ENCODE results near the gene RAB11FIP3. TPM values are rescaled to one million over a fixed set of nuclear protein-coding genes. Genes with fewer than 3 reads are reported as not detected.
"Not testable (repeated sequence)": the region's sequence is repeated elsewhere in the genome, so short reads cannot be mapped to it uniquely, and the experiment has no call there.

Gene RAB11FIP3
- polyA plus RNA-seq, 1 of the 3 experiments (the other 2 are of a cell fraction), result 24.8 TPM

- H3K27ac ChIP-seq (ENCODE audit: low read depth in 2 of 2, low read length in 1 of 2), result no peak overlapping the region
- no peaks in the 10 kb centered on the region for H4K20me1 ChIP-seq (ENCODE audit: insufficient read depth)
- no peak overlapping the region for H3K9ac ChIP-seq
- 98% methylated on average over 6 of the region's 7 CpGs for WGBS (ENCODE audit: low lambda C conversion rate)
- peaks cover 3 to 27% of the 10 kb centered on the region in 2 experiments for H3K36me3 ChIP-seq (replicated peaks in 1 of 2; ENCODE audit: control insufficient read depth in 1 of 2, insufficient read depth in 2 of 2, low read length in 1 of 2)
- H3K27me3 ChIP-seq (ENCODE audit: insufficient read depth), result no peaks in the 10 kb centered on the region
- H3K9me3 ChIP-seq, result no peaks in the 10 kb centered on the region
- ChIA-PET CTCF (interaction anchor here (1.8 kb wide), 1 partner anchor 11 kb away, joined by 7 read pairs; no protein-coding TSS in a partner anchor), POLR2A (no interaction called here)
- H2AFZ ChIP-seq (ENCODE audit: low read depth), result no peak overlapping the region
- TF ChIP-seq TAF1 (IDR thresholded peaks at IDR 0.05; ENCODE audit: borderline replicate concordance, low read depth, low read length) (no peak), FOXM1 (IDR thresholded peaks at IDR 0.05; ENCODE audit: low read depth) (no peak), USF2 (IDR thresholded peaks at IDR 0.05; ENCODE audit: borderline replicate concordance, low read depth, low read length) (no peak), FOXJ3 (CRISPR knock-in tag; IDR thresholded peaks at IDR 0.05) (no peak), MAX (IDR thresholded peaks at IDR 0.05; ENCODE audit: low read depth) (no peak), MEF2A (IDR thresholded peaks at IDR 0.05; ENCODE audit: borderline replicate concordance, low read depth) (no peak), USF1 (IDR thresholded peaks at IDR 0.05; ENCODE audit: borderline replicate concordance, low read depth) (no peak), EP300 (IDR thresholded peaks at IDR 0.05; ENCODE audit: borderline replicate concordance in 1 of 2, low read depth in 1 of 2, low read length in 1 of 2) (no peak), MXI1 (IDR thresholded peaks at IDR 0.05; ENCODE audit: low read depth, low read length) (no peak), EZH2phosphoT487 (IDR thresholded peaks at IDR 0.05; ENCODE audit: borderline replicate concordance, low read depth) (no peak), TCF12 (IDR thresholded peaks at IDR 0.05) (no peak), IRF3 (IDR thresholded peaks at IDR 0.05; ENCODE audit: low read depth, low read length) (no peak), FOSL2 (IDR thresholded peaks at IDR 0.05; ENCODE audit: borderline replicate concordance, low read depth) (no peak), ELF1 (IDR thresholded peaks at IDR 0.05) (no peak), RCOR1 (IDR thresholded peaks at IDR 0.05; ENCODE audit: low read length) (no peak), GABPA (IDR thresholded peaks at IDR 0.05; ENCODE audit: low read depth) (no peak), CTCF (IDR thresholded peaks at IDR 0.05) (no peak)
- H3K4me2 ChIP-seq, result no peak overlapping the region
- H3F3A ChIP-seq (replicated peaks; ENCODE audit: insufficient read depth), result no peaks in the 10 kb centered on the region
- no peak overlapping the region for H3K4me3 ChIP-seq (ENCODE audit: low read depth in 2 of 2, low read length in 1 of 2)
- no peaks in the 10 kb centered on the region for H3K79me2 ChIP-seq (ENCODE audit: insufficient read depth)
- DNase-seq, result no peak
- H3K4me1 ChIP-seq (ENCODE audit: control insufficient read depth in 1 of 2, insufficient read depth in 2 of 2, low read depth in 1 of 2, low read length in 1 of 2), result no peaks in the 10 kb centered on the region
- H3K9me2 ChIP-seq, result no peaks in the 10 kb centered on the region
Observed at GRCh38 chr16:506246-506546, 80.7 kb downstream of the RAB11FIP3 start.

- H3K4me2 ChIP-seq; H3K9ac ChIP-seq; H3K27ac ChIP-seq (ENCODE audit: low read depth in 2 of 2, low read length in 1 of 2); H4K20me1 ChIP-seq (ENCODE audit: insufficient read depth); H3K79me2 ChIP-seq (ENCODE audit: insufficient read depth); H2AFZ ChIP-seq (ENCODE audit: low read depth); H3F3A ChIP-seq (replicated peaks; ENCODE audit: insufficient read depth); H3K27me3 ChIP-seq (ENCODE audit: insufficient read depth); H3K4me1 ChIP-seq (ENCODE audit: control insufficient read depth in 1 of 2, insufficient read depth in 2 of 2, low read depth in 1 of 2, low read length in 1 of 2); H3K9me3 ChIP-seq; CTCF ChIA-PET; H3K4me3 ChIP-seq (ENCODE audit: low read depth in 2 of 2, low read length in 1 of 2); POLR2A ChIA-PET; H3K9me2 ChIP-seq; DNase-seq: not testable (repeated sequence)
- 91% methylated on average over 14 of the region's 14 CpGs for WGBS (ENCODE audit: low lambda C conversion rate)
- peaks cover 3 to 25% of the 10 kb centered on the region in 2 experiments for H3K36me3 ChIP-seq (replicated peaks in 1 of 2; ENCODE audit: control insufficient read depth in 1 of 2, insufficient read depth in 2 of 2, low read length in 1 of 2)
Observed at GRCh38 chr16:507527-507926, 82.1 kb downstream of the RAB11FIP3 start.
